H1 (cell line): Measurements from ENCODE around the gene ABCF3. TPM values are rescaled to one million over a fixed set of nuclear protein-coding genes. Genes with fewer than 3 reads are reported as not detected.

Source experiments
- ATF3 ChIP-seq: IDR thresholded peaks from 2 replicates; pipeline ENCODE4 v1.6.1; 2011; ENCODE audit warnings: low read depth, mild to moderate bottlenecking, low read length; ENCODE audit not compliant: insufficient read depth
- polyA plus RNA-seq, 7 experiments: library from polyadenylated mRNA; depleted of rRNA in 3 of 7; stranded (reverse) in 5 of 7; unstranded in 2 of 7; fragments of >200 nt in 5 of 7; fragments of 200-250 nt in 2 of 7; gene quantifications; 1 replicate in 5 of 7; 2 replicates in 1 of 7; 4 replicates in 1 of 7; pipeline versions ENCODE4 v1.2.1 to v1.2.3, GENCODE V29; 2011 to 2013; ENCODE audit warnings: missing spikeins in 2 of 7, mixed read lengths in 2 of 7
- total RNA-seq: library from RNA; stranded (reverse); fragmentation: NEBNext Ultra II Directional; extraction: Animal tissue kit (Norgen Biotek cat#: 25700); gene quantifications from 2 replicates; pipeline ENCODE4 v1.2.1, GENCODE V29; 2021

ABCF3 gene
- total and polyA plus RNA-seq, 2 of the 8 experiments (the other 6 are each of a cell fraction or from before 2014, with no cell fraction given): 51.6 to 57.8 TPM

- TF ChIP-seq ATF3: no peak
Observed at GRCh38 chr3:184177767-184178306, 8.2 kb upstream of the ABCF3 start (continued).
